HFFc6 (cell line): Measurements from ENCODE around the gene CARD9. TPM values are rescaled to one million over a fixed set of nuclear protein-coding genes. Genes with fewer than 3 reads are reported as not detected.
A peak's percentile ranks its signal among the peaks of the same experiment; 100 is the strongest.

Experiments
- DNase-seq: peaks from one replicate; pipeline ENCODE4 v3.0.0-alpha.2; 2018
- H3K27ac Mint-ChIP-seq: 2 replicates; pipeline ENCODE4 v1.8.0; 2020; ENCODE audit warnings: mild to moderate bottlenecking, mixed read lengths
- H3K27me3 Mint-ChIP-seq: 2 replicates; pipeline ENCODE4 v1.8.0; 2021; ENCODE audit warnings: mild to moderate bottlenecking, moderate library complexity, mixed read lengths; ENCODE audit not compliant: insufficient read depth
- H3K36me3 Mint-ChIP-seq: 2 replicates; pipeline ENCODE4 v1.8.0; 2021; ENCODE audit warnings: low read depth, mixed read lengths
- H3K4me1 Mint-ChIP-seq: 2 replicates; pipeline ENCODE4 v1.8.0; 2020; ENCODE audit warnings: low read depth, mixed read lengths
- H3K4me3 Mint-ChIP-seq: 2 replicates; pipeline ENCODE4 v1.8.0; 2020; ENCODE audit warnings: mild to moderate bottlenecking, moderate library complexity, mixed read lengths
- H3K9me3 Mint-ChIP-seq: 2 replicates; pipeline ENCODE4 v1.8.0; 2020; ENCODE audit warnings: mild to moderate bottlenecking, mixed read lengths
- total RNA-seq, 6 experiments: library from RNA; stranded (reverse); fragmentation: NEBNext Ultra II Directional; extraction: Animal tissue kit (Norgen Biotek cat#: 25700); gene quantifications; 2 replicates in 1 of 6; 3 replicates in 5 of 6; pipeline ENCODE4 v1.2.3, GENCODE V29; 2021
- TF ChIP-seq, protein P1 (sequence below): fragments of 200-600 bp; sonication (generic); IDR thresholded peaks from 2 replicates; pipeline ENCODE4 v1.5.0; 2021; ENCODE audit warnings: antibody characterized with exemption, mild to moderate bottlenecking

CARD9 gene
- total RNA-seq, 6 experiments from 2014 or later: 2.9 to 19.0 (median 3.2) TPM

- Mint-ChIP-seq H3K36me3 (no peaks in the 10 kb centered on the region), H3K4me1 (peaks cover 23% of the 10 kb centered on the region), H3K27ac (peak overlapping the region; percentile 85), H3K27me3 (peaks cover 24% of the 10 kb centered on the region), H3K4me3 (no peak overlapping the region; the same call in 1 of the 2 replicates), H3K9me3 (no peaks in the 10 kb centered on the region)
- DNase-seq: no peak
- TF ChIP-seq, protein P1, sequence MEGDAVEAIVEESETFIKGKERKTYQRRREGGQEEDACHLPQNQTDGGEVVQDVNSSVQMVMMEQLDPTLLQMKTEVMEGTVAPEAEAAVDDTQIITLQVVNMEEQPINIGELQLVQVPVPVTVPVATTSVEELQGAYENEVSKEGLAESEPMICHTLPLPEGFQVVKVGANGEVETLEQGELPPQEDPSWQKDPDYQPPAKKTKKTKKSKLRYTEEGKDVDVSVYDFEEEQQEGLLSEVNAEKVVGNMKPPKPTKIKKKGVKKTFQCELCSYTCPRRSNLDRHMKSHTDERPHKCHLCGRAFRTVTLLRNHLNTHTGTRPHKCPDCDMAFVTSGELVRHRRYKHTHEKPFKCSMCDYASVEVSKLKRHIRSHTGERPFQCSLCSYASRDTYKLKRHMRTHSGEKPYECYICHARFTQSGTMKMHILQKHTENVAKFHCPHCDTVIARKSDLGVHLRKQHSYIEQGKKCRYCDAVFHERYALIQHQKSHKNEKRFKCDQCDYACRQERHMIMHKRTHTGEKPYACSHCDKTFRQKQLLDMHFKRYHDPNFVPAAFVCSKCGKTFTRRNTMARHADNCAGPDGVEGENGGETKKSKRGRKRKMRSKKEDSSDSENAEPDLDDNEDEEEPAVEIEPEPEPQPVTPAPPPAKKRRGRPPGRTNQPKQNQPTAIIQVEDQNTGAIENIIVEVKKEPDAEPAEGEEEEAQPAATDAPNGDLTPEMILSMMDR: no peak
Measured at GRCh38 chr9:136359774-136360718, 13.4 kb downstream of the CARD9 start.

DNA sequence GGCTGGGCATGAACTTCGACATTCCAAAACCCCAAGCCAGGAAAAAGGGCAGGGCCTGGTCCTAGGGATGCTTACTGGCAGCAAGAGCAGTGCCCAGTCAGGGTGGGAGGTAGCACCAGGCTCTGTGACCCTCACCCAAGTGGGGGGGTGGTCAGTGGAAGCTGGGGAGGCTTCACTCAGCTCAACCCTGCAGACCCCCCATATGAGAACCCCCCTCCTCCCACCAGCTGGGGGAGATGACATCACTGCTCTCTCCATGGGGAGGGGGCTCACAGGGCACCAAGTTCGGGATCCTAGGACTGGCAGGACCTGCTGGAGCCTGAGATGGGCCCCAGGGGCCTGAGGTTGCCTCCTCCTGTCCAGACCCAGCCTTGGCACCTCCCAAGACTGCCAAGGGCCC, 14.6 kb downstream of the CARD9 start:
- peaks cover 30% of the 10 kb centered on the region for H3K4me1 Mint-ChIP-seq
- TF ChIP-seq, protein P1: no peak
- H3K27me3 Mint-ChIP-seq: peaks cover 26% of the 10 kb centered on the region

GRCh38 chr9:136358016-136358415, 15.5 kb downstream of the CARD9 start:
- no peak overlapping the region for H3K4me3 Mint-ChIP-seq
- H3K36me3 Mint-ChIP-seq: no peaks in the 10 kb centered on the region
- peaks cover 26% of the 10 kb centered on the region for H3K27me3 Mint-ChIP-seq
- no peaks in the 10 kb centered on the region for H3K9me3 Mint-ChIP-seq
- peaks cover 30% of the 10 kb centered on the region for H3K4me1 Mint-ChIP-seq
- TF ChIP-seq, protein P1: no peak
- no peak overlapping the region for H3K27ac Mint-ChIP-seq
- DNase-seq: no peak

More for the DNA sequence above, 14.6 kb downstream of the CARD9 start:
- Mint-ChIP-seq H3K36me3 (no peaks in the 10 kb centered on the region), H3K27ac (0 out of 2 replicates have a peak overlapping the region, but pooled peaks have one; percentile 16), H3K4me3 (no peak overlapping the region), H3K9me3 (no peaks in the 10 kb centered on the region)
- DNase-seq: no peak

DNA sequence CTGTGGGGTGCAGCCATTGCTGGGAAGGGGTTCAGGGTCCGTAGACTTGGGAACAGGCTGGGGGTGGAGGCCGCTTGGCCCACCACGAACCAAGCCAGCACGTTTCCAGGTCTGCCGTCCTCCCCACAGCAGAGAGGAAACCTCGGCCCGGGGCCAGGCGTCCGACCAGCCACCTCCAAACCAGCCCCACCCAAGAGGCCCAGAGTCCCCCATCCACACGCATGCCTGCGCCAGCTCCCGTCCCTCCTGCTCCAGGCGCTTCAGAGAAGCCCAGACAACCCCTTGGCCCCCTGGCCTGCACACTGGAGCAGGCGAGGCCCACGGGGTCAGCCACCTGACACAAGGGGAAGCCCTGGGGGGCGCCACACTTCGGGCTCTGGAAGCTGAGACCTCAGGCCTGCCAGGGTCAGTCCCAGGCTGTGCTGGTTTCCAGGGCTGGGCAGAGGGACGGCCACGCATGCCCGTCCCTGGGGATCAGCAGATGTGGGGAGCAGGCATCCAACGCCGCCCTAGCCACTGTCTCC, 16.2 kb downstream of the CARD9 start:
- TF ChIP-seq, protein P1: no peak
- H3K36me3 Mint-ChIP-seq: no peaks in the 10 kb centered on the region
- no peak overlapping the region for H3K4me3 Mint-ChIP-seq
- H3K27me3 Mint-ChIP-seq: peaks cover 22% of the 10 kb centered on the region
- no peaks in the 10 kb centered on the region for H3K9me3 Mint-ChIP-seq
- H3K4me1 Mint-ChIP-seq: peaks cover 23% of the 10 kb centered on the region
- H3K27ac Mint-ChIP-seq: no peak overlapping the region
- no peak for DNase-seq

GRCh38 chr9:136355616-136356557, 17.6 kb downstream of the CARD9 start:
- no peak for DNase-seq
- no peaks in the 10 kb centered on the region for H3K36me3 Mint-ChIP-seq
- TF ChIP-seq, protein P1: no peak
- H3K4me1 Mint-ChIP-seq: peaks cover 12% of the 10 kb centered on the region
- H3K4me3 Mint-ChIP-seq: no peak overlapping the region
- H3K9me3 Mint-ChIP-seq: no peaks in the 10 kb centered on the region
- peaks cover 14% of the 10 kb centered on the region for H3K27me3 Mint-ChIP-seq
- no peak overlapping the region for H3K27ac Mint-ChIP-seq
